Immature natural killer cell (primary cell): Measurements from ENCODE around the gene DENND4B. TPM values are rescaled to one million over a fixed set of nuclear protein-coding genes. Genes with fewer than 3 reads are reported as not detected.

Source experiments
- DNase-seq, 3 donors: peaks; one replicate each; pipeline ENCODE4 v3.0.0; 2022; ENCODE audit warnings: mixed read lengths in 1 of 3
- H3K27ac Mint-ChIP-seq, 6 donors: one replicate each; pipeline ENCODE4 v1.8.0; 2020; ENCODE audit warnings: mixed read lengths in 6 of 6, mild to moderate bottlenecking in 5 of 6, inconsistent platforms in 4 of 6, moderate library complexity in 3 of 6
- H3K27me3 Mint-ChIP-seq, 3 donors: one replicate each; pipeline ENCODE4 v1.8.0; 2020 to 2021; ENCODE audit warnings: low read depth in 3 of 3, mild to moderate bottlenecking in 3 of 3, mixed read lengths in 3 of 3, moderate library complexity in 3 of 3, inconsistent platforms in 1 of 3
- H3K36me3 Mint-ChIP-seq, 3 donors: one replicate each; pipeline ENCODE4 v1.8.0; 2020; ENCODE audit warnings: mixed read lengths in 3 of 3, inconsistent platforms in 2 of 3, mild to moderate bottlenecking in 2 of 3
- H3K4me1 Mint-ChIP-seq, 2 donors: one replicate each; pipeline ENCODE4 v1.8.0; 2020; ENCODE audit warnings: inconsistent platforms in 2 of 2, mild to moderate bottlenecking in 2 of 2, mixed read lengths in 2 of 2, moderate library complexity in 1 of 2
- H3K4me3 Mint-ChIP-seq, 5 donors: one replicate each; pipeline ENCODE4 v1.8.0; 2020; ENCODE audit warnings: mild to moderate bottlenecking in 5 of 5, mixed read lengths in 5 of 5, inconsistent platforms in 3 of 5, moderate library complexity in 3 of 5
- H3K9me3 Mint-ChIP-seq, 6 donors: one replicate each; pipeline ENCODE4 v1.8.0; 2020; ENCODE audit warnings: mild to moderate bottlenecking in 6 of 6, mixed read lengths in 6 of 6, inconsistent platforms in 4 of 6, moderate library complexity in 3 of 6
- polyA plus RNA-seq, 3 donors: library from polyadenylated mRNA; unstranded; fragments of 300-500 nt; fragmentation: Illumina TruSeq; gene quantifications; one replicate each; pipeline ENCODE4 v1.2.3, GENCODE V29; 2021

DENND4B gene
- polyA plus RNA-seq, 3 donors from 2014 or later: 9.9 to 37.1 (median 11.5) TPM

DNA sequence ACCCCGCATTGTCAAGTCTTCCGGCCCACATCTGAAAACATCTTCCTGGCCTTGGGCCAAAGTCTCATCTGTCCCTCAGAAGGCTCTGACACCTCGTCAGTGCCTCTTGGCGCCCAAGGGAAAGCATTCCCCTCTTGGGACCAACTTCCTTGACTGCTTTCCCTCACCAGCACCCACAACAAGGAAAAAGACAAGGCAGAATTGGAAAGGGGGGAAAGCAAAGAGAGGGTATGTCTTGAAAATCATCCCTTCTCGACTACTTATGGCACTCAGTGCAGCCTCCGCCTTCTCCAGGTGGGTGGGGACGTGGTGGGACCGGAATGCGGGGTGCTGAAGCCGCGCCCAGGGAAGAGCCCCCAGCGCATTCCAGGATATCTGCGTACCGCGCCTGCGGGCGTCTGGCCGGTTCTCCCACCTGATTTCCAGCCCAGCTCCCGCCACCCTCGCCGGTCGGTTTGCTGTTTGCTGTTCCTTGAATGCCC is 17.4 kb upstream of the DENND4B start:
- Mint-ChIP-seq H3K4me1 (peaks cover 61 to 72% of the 10 kb centered on the region in 2 donors), H3K4me3 (peak overlapping the region; percentile 89 to 96 (median 92)), H3K27me3 (peaks cover 0 to 4% (median 3%) of the 10 kb centered on the region in 3 donors), H3K9me3 (no peaks in the 10 kb centered on the region), H3K36me3 (peaks cover 0 to 2% (median 0%) of the 10 kb centered on the region in 3 donors), H3K27ac (peak overlapping the region; percentile 93 to 96 (median 95))
- no peak for DNase-seq

DNA sequence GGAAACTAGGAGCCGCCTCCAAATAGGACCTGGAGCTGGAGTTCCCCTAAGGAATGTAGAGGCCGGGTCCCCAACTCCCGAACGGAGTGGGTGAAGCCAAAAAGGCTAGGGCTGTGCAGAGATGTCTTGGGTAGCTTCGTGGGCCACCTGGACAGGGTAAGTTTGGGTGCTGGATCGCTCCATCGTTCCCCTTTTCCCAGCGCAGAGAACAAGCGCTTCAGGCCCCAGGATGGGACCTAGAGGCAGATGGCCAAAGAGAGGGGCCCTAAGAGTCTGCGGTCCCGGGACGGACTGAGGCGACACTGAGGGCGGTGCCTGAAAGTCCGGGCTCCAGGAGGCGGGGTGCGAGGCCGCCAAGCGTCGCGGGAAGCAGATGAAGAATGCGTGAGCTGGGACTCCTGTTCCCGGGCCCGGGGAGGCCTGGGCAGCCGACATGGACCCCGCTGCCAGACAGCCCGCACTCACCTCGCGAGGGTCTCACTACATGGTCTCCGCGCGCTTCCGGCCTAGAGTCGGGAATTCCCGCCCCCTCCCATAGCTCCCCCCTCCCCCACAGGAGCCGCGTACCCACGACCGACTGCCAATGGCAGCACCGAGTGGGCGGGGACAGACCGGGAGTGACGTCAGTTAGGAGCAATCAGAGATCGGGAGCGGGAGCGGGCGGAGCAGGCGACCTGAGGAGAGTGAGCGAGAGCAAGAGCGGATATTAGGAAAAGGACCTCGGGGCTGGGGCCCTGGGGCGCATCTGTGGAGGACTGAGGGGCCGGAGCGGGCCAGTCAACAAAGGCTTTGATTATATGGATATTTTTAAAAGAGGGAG is 16.7 kb upstream of the DENND4B start, which contains the start of gene SLC39A1:
Gene SLC39A1 (minus strand): TSS at position 508 of the 820 bp plus-strand sequence. CDS start 822 bp downstream, outside the sequence.
- Mint-ChIP-seq H3K9me3 (no peaks in the 10 kb centered on the region), H3K27me3 (peaks cover 0 to 5% (median 3%) of the 10 kb centered on the region in 3 donors), H3K36me3 (peaks cover 0 to 2% (median 0%) of the 10 kb centered on the region in 3 donors), H3K4me3 (peak within 1 kb of the TSS; percentile 89 to 96 (median 92)), H3K4me1 (peaks cover 58 to 71% of the 10 kb centered on the region in 2 donors), H3K27ac (peak within 1 kb of the TSS; percentile 93 to 96 (median 95))
- DNase-seq: peak; percentile 89 to 90 (median 89)

DNA sequence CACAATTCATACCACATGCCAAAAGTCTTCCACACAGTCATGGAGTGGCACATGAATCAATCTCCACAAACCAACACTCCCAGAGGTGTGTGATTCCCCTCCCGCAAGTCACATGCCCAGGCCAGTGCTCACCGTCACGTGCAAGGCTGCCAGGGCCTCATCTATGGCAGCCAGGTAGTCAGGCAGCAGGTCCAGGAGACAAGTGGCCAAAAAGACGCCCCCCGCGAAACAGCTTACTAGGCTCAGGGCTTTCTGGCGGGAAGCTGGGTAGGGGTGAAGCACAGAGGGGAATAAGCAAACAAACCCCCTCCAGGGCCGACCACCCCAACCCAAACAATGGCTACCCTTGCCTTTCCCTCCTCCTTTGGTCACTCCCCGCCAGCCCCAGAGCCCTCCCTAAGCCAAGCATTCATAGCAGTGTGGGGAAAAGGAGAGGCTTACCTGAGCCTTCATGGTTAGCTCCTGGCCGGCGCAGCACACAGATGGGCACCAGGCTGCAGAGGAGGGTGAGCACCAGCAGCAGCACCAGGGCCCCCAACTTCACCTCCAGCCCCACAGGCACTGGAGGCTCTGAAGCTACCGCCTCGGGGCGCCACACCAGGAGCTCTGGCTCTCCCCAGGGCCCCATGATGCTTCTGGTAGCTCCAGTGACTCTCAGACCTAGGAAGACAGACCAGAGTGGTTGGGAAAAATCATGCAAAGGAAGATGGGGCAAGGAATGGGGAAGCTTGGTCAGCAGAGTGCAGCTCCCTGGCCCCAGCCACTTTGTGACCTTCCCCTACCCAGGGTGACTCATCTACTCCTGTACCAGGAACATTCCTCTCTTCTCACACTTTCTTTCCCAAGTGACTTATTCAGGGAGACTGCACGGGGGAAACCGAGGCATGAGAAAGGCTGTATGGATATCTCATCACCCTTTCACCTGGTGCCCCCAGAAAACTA is 15.8 kb upstream of the DENND4B start:
- peaks cover 0 to 2% (median 0%) of the 10 kb centered on the region in 3 donors for H3K36me3 Mint-ChIP-seq
- peak overlapping the region; percentile 93 to 96 (median 95) for H3K27ac Mint-ChIP-seq
- H3K9me3 Mint-ChIP-seq: no peaks in the 10 kb centered on the region
- H3K4me3 Mint-ChIP-seq: peak overlapping the region; percentile 89 to 96 (median 92)
- H3K4me1 Mint-ChIP-seq: peaks cover 54 to 67% of the 10 kb centered on the region in 2 donors
- no peak for DNase-seq
- peaks cover 0 to 13% (median 7%) of the 10 kb centered on the region in 3 donors for H3K27me3 Mint-ChIP-seq

GRCh38 chr1:153961421-153961820 is 14.9 kb upstream of the DENND4B start:
- no peak for DNase-seq
- peaks cover 0 to 2% (median 0%) of the 10 kb centered on the region in 3 donors for H3K36me3 Mint-ChIP-seq
- peaks cover 0 to 13% (median 8%) of the 10 kb centered on the region in 3 donors for H3K27me3 Mint-ChIP-seq
- H3K4me1 Mint-ChIP-seq: peaks cover 54 to 67% of the 10 kb centered on the region in 2 donors
- H3K4me3 Mint-ChIP-seq: peak overlapping the region in 4 of 5 donors; percentile 7 to 92 (median 40)
- H3K27ac Mint-ChIP-seq: peak overlapping the region in 5 of 6 donors; percentile 10 to 96 (median 43)
- no peaks in the 10 kb centered on the region for H3K9me3 Mint-ChIP-seq

DNA sequence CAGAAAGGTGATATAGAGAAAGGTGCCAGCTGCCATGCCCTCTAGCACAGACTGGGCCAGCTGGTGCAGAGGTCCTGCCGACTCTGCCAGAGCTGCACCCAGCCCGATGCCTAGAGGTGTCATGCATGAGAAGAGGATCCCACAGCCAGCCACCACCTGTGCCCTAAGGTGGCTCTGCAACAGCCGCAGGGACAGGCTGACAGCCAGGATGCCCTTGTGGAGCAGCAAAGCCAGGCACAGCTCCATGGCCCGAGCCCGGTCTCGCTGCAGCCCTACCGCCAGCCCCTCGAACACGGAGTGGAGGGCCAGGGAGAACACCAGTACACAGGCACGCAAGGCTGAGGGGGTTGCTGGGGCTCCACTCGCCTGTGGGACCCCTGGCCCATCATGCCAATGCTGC is 13.7 kb upstream of the DENND4B start:
- DNase-seq: no peak
- peak overlapping the region in 2 of 6 donors; percentile 31 to 40 for H3K27ac Mint-ChIP-seq
- no peaks in the 10 kb centered on the region for H3K9me3 Mint-ChIP-seq
- H3K27me3 Mint-ChIP-seq: peaks cover 0 to 13% (median 8%) of the 10 kb centered on the region in 3 donors
- peak overlapping the region in 1 of 5 donors; percentile 42 for H3K4me3 Mint-ChIP-seq
- peaks cover 0 to 2% (median 0%) of the 10 kb centered on the region in 3 donors for H3K36me3 Mint-ChIP-seq
- peaks cover 55 to 66% of the 10 kb centered on the region in 2 donors for H3K4me1 Mint-ChIP-seq

DNA sequence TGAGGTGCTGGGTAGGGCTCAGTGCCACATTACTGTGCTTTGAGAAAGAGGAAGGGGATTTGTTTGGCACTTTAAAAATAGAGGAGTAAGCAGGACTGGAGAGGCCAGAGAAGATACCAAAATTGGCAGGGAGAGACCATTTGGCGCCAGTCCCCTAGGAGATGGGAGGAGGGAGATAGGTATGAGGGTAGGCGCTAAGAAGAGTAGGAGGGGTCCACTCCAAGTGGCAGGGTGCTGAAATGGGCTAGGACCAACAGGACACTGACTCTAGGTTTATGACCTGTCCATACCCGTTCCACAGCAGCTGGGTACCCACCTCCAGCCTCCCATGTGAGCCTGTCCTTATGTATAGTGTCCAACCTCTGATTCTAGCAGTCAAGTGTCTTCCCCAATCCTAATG is 12.9 kb upstream of the DENND4B start:
- Mint-ChIP-seq H3K36me3 (peaks cover 0 to 4% (median under 1%) of the 10 kb centered on the region in 3 donors), H3K27me3 (peaks cover 0 to 13% (median 8%) of the 10 kb centered on the region in 3 donors), H3K4me3 (peak overlapping the region in 2 of 5 donors; percentile 42 to 57), H3K4me1 (peaks cover 59 to 68% of the 10 kb centered on the region in 2 donors), H3K9me3 (no peaks in the 10 kb centered on the region), H3K27ac (peak overlapping the region in 4 of 6 donors; percentile 47 to 98 (median 90))
- no peak for DNase-seq

- Mint-ChIP-seq H3K27me3 (peaks cover 0 to 13% (median 8%) of the 10 kb centered on the region in 3 donors), H3K4me1 (peaks cover 59 to 68% of the 10 kb centered on the region in 2 donors), H3K27ac (peak overlapping the region; percentile 94 to 98 (median 96)), H3K36me3 (peaks cover 0 to 9% (median 6%) of the 10 kb centered on the region in 3 donors), H3K4me3 (peak overlapping the region; percentile 91 to 99 (median 96)), H3K9me3 (no peaks in the 10 kb centered on the region)
- no peak for DNase-seq
Observed at GRCh38 chr1:153958961-153959260, 12.4 kb upstream of the DENND4B start.

DNA sequence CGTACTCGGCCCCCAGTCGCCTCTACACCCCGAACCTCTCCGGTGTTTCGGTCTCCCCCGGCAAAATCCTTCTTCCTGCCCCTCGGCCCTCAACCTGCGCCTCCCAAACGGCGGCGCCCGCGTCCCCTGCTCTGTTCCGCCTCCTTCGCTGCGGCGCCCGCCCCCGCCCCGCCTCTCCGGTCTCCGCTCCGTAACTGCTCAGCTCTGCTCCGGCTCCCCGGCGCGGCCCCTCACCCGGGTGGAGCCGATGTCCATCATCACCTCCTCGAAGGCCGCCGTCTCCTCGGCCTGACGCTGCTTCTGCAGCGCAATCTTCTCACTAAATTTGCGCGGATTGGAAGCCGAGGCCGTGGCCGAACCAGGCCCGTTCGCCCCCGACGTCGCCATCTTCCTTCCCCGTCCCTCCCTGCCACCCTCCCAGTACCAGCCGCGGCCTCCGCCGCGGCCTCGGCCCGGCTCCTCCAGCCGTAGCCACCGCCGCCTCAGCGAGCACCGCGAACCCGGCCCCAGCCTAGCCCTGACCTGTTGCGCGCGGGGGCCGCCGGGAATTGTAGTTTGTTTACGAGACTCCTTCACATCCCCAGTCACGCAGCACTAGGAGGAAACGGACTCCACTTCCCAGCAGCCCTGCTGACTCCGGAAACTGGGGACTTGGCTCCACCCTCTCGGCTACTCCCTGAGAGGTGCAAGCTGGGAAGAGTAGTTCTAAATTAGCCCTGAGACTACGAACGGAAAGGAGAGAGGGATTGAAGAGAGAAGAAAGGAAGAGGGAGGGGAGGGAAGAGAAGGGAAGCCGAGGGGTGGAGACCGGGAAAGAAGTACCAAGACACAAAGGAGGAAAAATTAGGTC is 11.8 kb upstream of the DENND4B start, which contains the start of gene CRTC2:
Gene CRTC2 (minus strand): TSS at position 502 of the 850 bp plus-strand sequence. CDS start 115 bp downstream, at position 387.
- Mint-ChIP-seq H3K27me3 (peaks cover 0 to 10% (median 5%) of the 10 kb centered on the region in 3 donors), H3K4me3 (peak within 1 kb of the TSS; percentile 91 to 99 (median 96)), H3K4me1 (peaks cover 57 to 64% of the 10 kb centered on the region in 2 donors), H3K27ac (peak within 1 kb of the TSS; percentile 94 to 98 (median 96)), H3K9me3 (no peaks in the 10 kb centered on the region), H3K36me3 (peaks cover 0 to 15% (median 6%) of the 10 kb centered on the region in 3 donors)
- peak; percentile 95 to 96 (median 96) for DNase-seq

GRCh38 chr1:153957744-153958110 is 11.2 kb upstream of the DENND4B start:
- Mint-ChIP-seq H3K36me3 (peaks cover 0 to 17% (median 6%) of the 10 kb centered on the region in 3 donors), H3K27me3 (peaks cover 0 to 8% (median 5%) of the 10 kb centered on the region in 3 donors), H3K4me3 (peak overlapping the region; percentile 91 to 99 (median 96)), H3K4me1 (peaks cover 52 to 58% of the 10 kb centered on the region in 2 donors), H3K9me3 (no peaks in the 10 kb centered on the region), H3K27ac (peak overlapping the region; percentile 94 to 98 (median 96))
- peak; percentile 51 to 68 (median 57) for DNase-seq

- peak overlapping the region; percentile 94 to 98 (median 96) for H3K27ac Mint-ChIP-seq
- no peaks in the 10 kb centered on the region for H3K9me3 Mint-ChIP-seq
- H3K4me3 Mint-ChIP-seq: peak overlapping the region; percentile 91 to 99 (median 96)
- H3K4me1 Mint-ChIP-seq: peaks cover 47 to 52% of the 10 kb centered on the region in 2 donors
- DNase-seq: no peak
- H3K36me3 Mint-ChIP-seq: peaks cover 0 to 18% (median 6%) of the 10 kb centered on the region in 3 donors
- H3K27me3 Mint-ChIP-seq: peaks cover 0 to 8% (median 5%) of the 10 kb centered on the region in 3 donors
Observed at GRCh38 chr1:153956997-153957715, 10.6 kb upstream of the DENND4B start.

DNA sequence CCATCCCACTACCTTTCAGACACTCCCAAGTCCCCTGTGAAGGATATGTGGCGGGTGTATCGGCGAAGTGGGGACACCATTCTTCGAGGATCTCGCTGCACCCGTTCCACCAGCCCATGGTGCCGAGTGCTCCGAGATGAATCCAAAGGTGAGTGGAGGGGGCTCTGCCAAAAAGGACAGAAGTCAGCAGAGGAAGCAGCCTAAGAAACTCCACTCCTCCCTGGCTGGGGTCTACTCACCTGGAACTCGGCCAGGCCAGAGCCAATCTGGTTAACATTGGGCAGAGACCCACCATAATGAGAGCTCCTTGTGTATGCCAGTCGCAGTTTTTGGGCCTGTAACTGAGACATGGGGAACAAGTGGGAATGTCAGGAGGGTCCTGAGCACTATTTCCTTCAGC is 8.3 kb upstream of the DENND4B start:
- Mint-ChIP-seq H3K4me1 (peaks cover 40 to 48% of the 10 kb centered on the region in 2 donors), H3K4me3 (no peak overlapping the region)

More for the DNA sequence above, 8.3 kb upstream of the DENND4B start:
- no peak for DNase-seq
- Mint-ChIP-seq H3K27ac (peak overlapping the region in 1 of 6 donors; percentile 49), H3K9me3 (no peaks in the 10 kb centered on the region), H3K36me3 (peaks cover 10 to 31% (median 17%) of the 10 kb centered on the region in 3 donors), H3K27me3 (peaks cover 0 to 11% (median 5%) of the 10 kb centered on the region in 3 donors)
